PC-3 (cell line): ENCODE measurements around the gene AP1S1. TPM values are rescaled to one million over a fixed set of nuclear protein-coding genes. Genes with fewer than 3 reads are reported as not detected.

Experiments
- ATAC-seq: fragments of 200-7000 bp; cut with Tn5 transposase; 2 replicates; pipeline ENCODE4 v1.9.1; 2020; ENCODE audit warnings: mild to moderate bottlenecking, moderate library complexity
- BruUV-seq: library from RNA; stranded (reverse); fragments of 400-500 nt; replicated peaks from 2 replicates; lab custom pipeline; 2021; lab: Mats Ljungman, UMichigan
- CTCF ChIA-PET: fragments of 300-600 bp; sonication (Branson Sonifier 250); formaldehyde crosslinking; loops from one replicate; lab custom pipeline; 2022; ENCODE audit warnings: antibody characterized with exemption; lab: Charles Lee
- POLR2A ChIA-PET: fragments of 300-600 bp; sonication (Branson Sonifier 250); formaldehyde crosslinking; loops from one replicate; lab custom pipeline; 2022; ENCODE audit warnings: antibody characterized with exemption; ENCODE audit not compliant: unreplicated experiment; lab: Charles Lee
- DNase-seq: peaks from one replicate; pipeline ENCODE4 v3.0.0-alpha.2; 2015
- H2AFZ ChIP-seq: fragments of 300-600 bp; sonication (generic); 2 replicates; pipeline ENCODE4 v1.6.0; 2016; ENCODE audit warnings: antibody characterized with exemption, low read length
- H3F3A ChIP-seq: fragments of 300-600 bp; sonication (generic); one replicate; pipeline ENCODE4 v1.6.0; 2017; ENCODE audit warnings: antibody characterized with exemption, low read length, control low read depth, mild to moderate bottlenecking; ENCODE audit not compliant: unreplicated experiment
- H3K27ac ChIP-seq: fragments of 300-600 bp; sonication (generic); 2 replicates; pipeline ENCODE4 v1.5.1; 2016; ENCODE audit warnings: mild to moderate bottlenecking, low read length
- H3K27me3 ChIP-seq: fragments of 300-600 bp; sonication (generic); 2 replicates; pipeline ENCODE4 v1.6.1; 2016; ENCODE audit warnings: low read length, mixed read lengths
- H3K36me3 ChIP-seq: fragments of 300-600 bp; sonication (generic); 2 replicates; pipeline ENCODE4 v1.6.1; 2016; ENCODE audit warnings: low read depth, mixed run types, low read length, mixed read lengths
- H3K4me1 ChIP-seq: fragments of 300-600 bp; sonication (generic); 2 replicates; pipeline ENCODE4 v1.5.1; 2016; ENCODE audit warnings: low read length; ENCODE audit not compliant: insufficient read depth
- H3K4me2 ChIP-seq: fragments of 300-600 bp; sonication (generic); 2 replicates; pipeline ENCODE4 v1.6.0; 2016; ENCODE audit warnings: low read length
- H3K4me3 ChIP-seq: fragments of 300-600 bp; sonication (generic); 2 replicates; pipeline ENCODE4 v1.5.1; 2016; ENCODE audit warnings: mild to moderate bottlenecking, low read length, mixed read lengths
- H3K79me2 ChIP-seq: fragments of 300-600 bp; sonication (generic); 2 replicates; pipeline ENCODE4 v1.6.1; 2017; ENCODE audit warnings: low read length, mixed read lengths
- H3K9ac ChIP-seq: fragments of 300-600 bp; sonication (generic); 2 replicates; pipeline ENCODE4 v1.6.0; 2016; ENCODE audit warnings: mild to moderate bottlenecking, low read length
- H3K9me2 ChIP-seq: fragments of 300-600 bp; sonication (generic); replicated peaks from 2 replicates; pipeline ENCODE4 v1.6.1; 2016; ENCODE audit warnings: mixed run types, low read length, mixed read lengths
- H3K9me3 ChIP-seq: fragments of 300-600 bp; sonication (generic); 2 replicates; pipeline ENCODE4 v1.6.1; 2016; ENCODE audit warnings: low read length, mixed read lengths
- H4K20me1 ChIP-seq: fragments of 300-600 bp; sonication (generic); 2 replicates; pipeline ENCODE4 v1.6.1; 2016; ENCODE audit warnings: low read length, mixed read lengths
- CTCF ChIP-seq: fragments of 300-600 bp; sonication (generic); conservative IDR thresholded peaks from 2 replicates; pipeline ENCODE4 v1.5.1; 2017; ENCODE audit warnings: antibody characterized with exemption, low read depth, mild to moderate bottlenecking, low read length
- EZH2 ChIP-seq: fragments of 300-600 bp; sonication (generic); IDR thresholded peaks from one replicate; pipeline ENCODE4 v1.6.1; 2017; ENCODE audit warnings: antibody characterized with exemption, mild to moderate bottlenecking, low read length; ENCODE audit not compliant: unreplicated experiment
- EZH2phosphoT487 ChIP-seq: fragments of 300-600 bp; sonication (generic); IDR thresholded peaks from 2 replicates; pipeline ENCODE4 v1.6.1; 2018; ENCODE audit warnings: mild to moderate bottlenecking, antibody characterized with exemption, low read length, borderline replicate concordance
- intact Hi-C: fragments of 100-400 bp; cut with micrococcal nuclease; formaldehyde crosslinking; loops from 2 replicates; pipeline ENCODE4 v1.9.0; 2023
- total RNA-seq: library from RNA; depleted of rRNA; stranded (reverse); fragments of >200 nt; gene quantifications from 2 replicates; pipeline ENCODE4 v1.2.3, GENCODE V29; 2014

AP1S1 gene
- total RNA-seq, 1 experiment from 2014 or later, result 190 TPM

- Histone ChIP-seq H3K36me3 (no peaks in the 10 kb centered on the region), H3K4me2 (no peak overlapping the region), H3K9me2 (no peaks in the 10 kb centered on the region), H3K27ac (no peak overlapping the region), H3K79me2 (no peaks in the 10 kb centered on the region), H3K9ac (no peak overlapping the region), H3K27me3 (no peaks in the 10 kb centered on the region), H3K4me1 (no peaks in the 10 kb centered on the region; the same call in 1 of the 2 replicates), H3K9me3 (no peaks in the 10 kb centered on the region), H2AFZ (no peak overlapping the region), H4K20me1 (no peaks in the 10 kb centered on the region), H3K4me3 (no peak overlapping the region), H3F3A (no peaks in the 10 kb centered on the region)
- ChIA-PET POLR2A (no interaction called here), CTCF (interaction anchor here (0.6 to 1.6 kb wide), 2 partner anchors 16 to 104 kb away, joined by 4 read pairs; no protein-coding TSS in a partner anchor)
- no peak for TF ChIP-seq CTCF
- no peak for TF ChIP-seq EZH2phosphoT487
- no peak for TF ChIP-seq EZH2
- BruUV-seq, result no TSS peak
- intact Hi-C loops, result no loop called here
- no peak for DNase-seq
- no peak for ATAC-seq
Observed at GRCh38 chr7:101186194-101186593, 31.9 kb downstream of the AP1S1 start.

- intact Hi-C loops, result no loop called here
- POLR2A ChIA-PET, result no interaction called here
- H3K79me2 ChIP-seq, result no peaks in the 10 kb centered on the region
- DNase-seq (no peak), ATAC-seq (no peak)
- H3K9me3 ChIP-seq, result no peaks in the 10 kb centered on the region
- no peak overlapping the region for H3K9ac ChIP-seq
- no peaks in the 10 kb centered on the region for H3K9me2 ChIP-seq
- H3K4me2 ChIP-seq, result no peak overlapping the region
- no peak overlapping the region for H2AFZ ChIP-seq
- H3K27me3 ChIP-seq, result no peaks in the 10 kb centered on the region
- H3F3A ChIP-seq, result no peaks in the 10 kb centered on the region
- H3K27ac ChIP-seq, result no peak overlapping the region
- H4K20me1 ChIP-seq, result no peaks in the 10 kb centered on the region
- H3K36me3 ChIP-seq, result no peaks in the 10 kb centered on the region
- CTCF ChIA-PET, result interaction anchor here (0.6 kb wide), 1 partner anchor 17 kb away, joined by 4 read pairs; no protein-coding TSS in a partner anchor
- BruUV-seq, result no TSS peak
- no peak for TF ChIP-seq CTCF
- TF ChIP-seq EZH2, result no peak
- TF ChIP-seq EZH2phosphoT487, result no peak
- H3K4me1 ChIP-seq, result no peaks in the 10 kb centered on the region; the same call in 1 of the 2 replicates
- no peak overlapping the region for H3K4me3 ChIP-seq
Observed at GRCh38 chr7:101186844-101187428, 32.7 kb downstream of the AP1S1 start.

GRCh38 chr7:101189109-101189508, 34.8 kb downstream of the AP1S1 start:
- Histone ChIP-seq H3K27ac (no peak overlapping the region), H3K36me3 (no peaks in the 10 kb centered on the region), H3K9ac (no peak overlapping the region), H4K20me1 (no peaks in the 10 kb centered on the region), H3K79me2 (no peaks in the 10 kb centered on the region), H3F3A (no peaks in the 10 kb centered on the region), H3K4me1 (no peaks in the 10 kb centered on the region), H3K4me3 (no peak overlapping the region), H3K9me3 (no peaks in the 10 kb centered on the region), H3K9me2 (no peaks in the 10 kb centered on the region), H3K27me3 (no peaks in the 10 kb centered on the region), H2AFZ (no peak overlapping the region), H3K4me2 (no peak overlapping the region)
- no peak for TF ChIP-seq EZH2
- no peak for TF ChIP-seq EZH2phosphoT487
- TF ChIP-seq CTCF, result no peak
- ATAC-seq (no peak), DNase-seq (no peak)
- ChIA-PET POLR2A (no interaction called here), CTCF (no interaction called here)
- intact Hi-C loops, result no loop called here
- no TSS peak for BruUV-seq
